ENCODE data around the gene TMEM94. TPM values are rescaled to one million over a fixed set of nuclear protein-coding genes. Genes with fewer than 3 reads are reported as not detected.
A peak's percentile ranks its signal among the peaks of the same experiment; 100 is the strongest.

The TMEM94 gene
- total and polyA plus RNA-seq, 3 donors from 2014 or later = 128 to 171 (median 151) TPM

DNA sequence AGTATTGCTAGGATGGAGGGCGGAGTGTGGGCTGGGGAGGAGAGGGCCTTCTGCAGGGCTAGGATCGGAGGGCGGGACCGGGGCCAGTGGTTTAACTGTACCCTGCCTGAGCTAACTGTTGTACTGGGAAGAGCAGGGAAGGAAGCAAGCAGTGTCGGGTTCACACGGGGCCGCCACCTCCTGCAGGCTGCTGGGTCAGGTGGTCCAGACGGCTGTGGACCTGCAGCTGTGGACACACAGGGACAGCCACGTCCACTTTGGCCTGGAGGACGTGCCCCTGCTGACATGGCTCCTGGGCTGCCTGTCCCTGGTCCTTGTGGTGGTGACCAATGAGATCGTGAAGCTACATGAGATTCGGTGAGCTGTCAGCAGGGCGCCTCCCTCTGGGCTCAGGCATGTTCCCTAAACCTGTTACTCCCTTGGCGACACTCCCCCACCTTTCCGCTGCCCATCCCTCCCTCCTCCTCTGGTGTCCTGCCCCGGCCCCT, 42.3 kb downstream of the TMEM94 start:
- Histone ChIP-seq H3K9me3 (no peaks in the 10 kb centered on the region), H3K4me3 (no peak overlapping the region), H3K27me3 (no peaks in the 10 kb centered on the region), H3K4me1 (peaks cover 36% of the 10 kb centered on the region), H3K36me3 (ENCODE audit: low read depth, missing control alignments) (no peaks in the 10 kb centered on the region), H3K27ac (peak overlapping the region in 1 of 2 donors; percentile 23)
- intact Hi-C loops (cut with DNase I; ENCODE audit: low total_unique reads) = no loop called here
- no peak for TF ChIP-seq POLR2A (IDR thresholded peaks at IDR 0.05)
- TF ChIP-seq, protein P1, sequence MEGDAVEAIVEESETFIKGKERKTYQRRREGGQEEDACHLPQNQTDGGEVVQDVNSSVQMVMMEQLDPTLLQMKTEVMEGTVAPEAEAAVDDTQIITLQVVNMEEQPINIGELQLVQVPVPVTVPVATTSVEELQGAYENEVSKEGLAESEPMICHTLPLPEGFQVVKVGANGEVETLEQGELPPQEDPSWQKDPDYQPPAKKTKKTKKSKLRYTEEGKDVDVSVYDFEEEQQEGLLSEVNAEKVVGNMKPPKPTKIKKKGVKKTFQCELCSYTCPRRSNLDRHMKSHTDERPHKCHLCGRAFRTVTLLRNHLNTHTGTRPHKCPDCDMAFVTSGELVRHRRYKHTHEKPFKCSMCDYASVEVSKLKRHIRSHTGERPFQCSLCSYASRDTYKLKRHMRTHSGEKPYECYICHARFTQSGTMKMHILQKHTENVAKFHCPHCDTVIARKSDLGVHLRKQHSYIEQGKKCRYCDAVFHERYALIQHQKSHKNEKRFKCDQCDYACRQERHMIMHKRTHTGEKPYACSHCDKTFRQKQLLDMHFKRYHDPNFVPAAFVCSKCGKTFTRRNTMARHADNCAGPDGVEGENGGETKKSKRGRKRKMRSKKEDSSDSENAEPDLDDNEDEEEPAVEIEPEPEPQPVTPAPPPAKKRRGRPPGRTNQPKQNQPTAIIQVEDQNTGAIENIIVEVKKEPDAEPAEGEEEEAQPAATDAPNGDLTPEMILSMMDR (IDR thresholded peaks at IDR 0.05) = no peak
- 35 to 49% methylated on average over 15 to 16 of the region's 16 CpGs for WGBS, 2 donors
- DNase-seq = peak; percentile 69

DNA sequence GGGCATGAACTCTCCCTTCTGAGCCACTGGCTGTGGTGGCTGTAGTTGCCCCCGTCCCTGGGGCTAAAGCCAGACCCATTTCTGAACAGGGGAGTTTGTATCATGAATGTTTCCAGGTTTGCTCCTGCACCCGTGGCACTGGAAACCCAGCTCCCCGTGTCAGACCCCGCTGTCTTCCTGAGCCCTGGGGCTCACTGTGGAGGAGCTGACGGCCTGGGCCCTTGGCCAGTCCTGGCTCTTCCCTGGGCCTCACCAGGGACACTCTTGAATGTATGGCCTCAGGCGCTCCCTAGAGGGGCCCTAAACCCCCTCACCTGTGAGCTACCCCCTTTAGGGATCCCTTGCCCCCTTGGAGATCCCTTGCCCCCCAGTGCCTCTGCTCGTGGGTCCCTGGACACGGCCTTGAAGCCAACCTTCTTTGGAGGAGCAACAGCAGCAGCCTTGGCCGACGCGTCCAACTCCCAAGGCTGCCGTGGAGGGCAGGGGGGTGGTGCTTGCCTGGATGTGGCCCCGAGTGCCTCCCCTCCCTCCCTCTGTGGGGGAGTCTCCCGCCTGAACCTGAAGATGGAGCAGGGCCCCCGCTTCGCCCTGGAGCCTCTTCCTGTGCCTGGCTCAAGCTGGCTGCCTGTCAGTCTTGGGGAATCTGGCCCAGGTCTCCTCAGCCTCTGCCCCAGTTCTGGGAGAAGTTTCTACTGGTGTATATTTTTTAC, 43.0 kb downstream of the TMEM94 start:
- DNase-seq = peak; percentile 83
- no peak overlapping the region for H3K4me3 ChIP-seq
- no peaks in the 10 kb centered on the region for H3K27me3 ChIP-seq
- 42 to 52% methylated on average over 14 to 16 of the region's 16 CpGs for WGBS, 2 donors
- TF ChIP-seq, protein P1 (IDR thresholded peaks at IDR 0.05) = no peak
- TF ChIP-seq POLR2A (IDR thresholded peaks at IDR 0.05) = no peak
- no peaks in the 10 kb centered on the region for H3K9me3 ChIP-seq
- no peaks in the 10 kb centered on the region for H3K36me3 ChIP-seq (ENCODE audit: low read depth, missing control alignments)
- H3K27ac ChIP-seq = peak overlapping the region; percentile 45 to 67
- intact Hi-C loops (cut with DNase I; ENCODE audit: low total_unique reads) = no loop called here
- H3K4me1 ChIP-seq = peaks cover 36% of the 10 kb centered on the region

DNA sequence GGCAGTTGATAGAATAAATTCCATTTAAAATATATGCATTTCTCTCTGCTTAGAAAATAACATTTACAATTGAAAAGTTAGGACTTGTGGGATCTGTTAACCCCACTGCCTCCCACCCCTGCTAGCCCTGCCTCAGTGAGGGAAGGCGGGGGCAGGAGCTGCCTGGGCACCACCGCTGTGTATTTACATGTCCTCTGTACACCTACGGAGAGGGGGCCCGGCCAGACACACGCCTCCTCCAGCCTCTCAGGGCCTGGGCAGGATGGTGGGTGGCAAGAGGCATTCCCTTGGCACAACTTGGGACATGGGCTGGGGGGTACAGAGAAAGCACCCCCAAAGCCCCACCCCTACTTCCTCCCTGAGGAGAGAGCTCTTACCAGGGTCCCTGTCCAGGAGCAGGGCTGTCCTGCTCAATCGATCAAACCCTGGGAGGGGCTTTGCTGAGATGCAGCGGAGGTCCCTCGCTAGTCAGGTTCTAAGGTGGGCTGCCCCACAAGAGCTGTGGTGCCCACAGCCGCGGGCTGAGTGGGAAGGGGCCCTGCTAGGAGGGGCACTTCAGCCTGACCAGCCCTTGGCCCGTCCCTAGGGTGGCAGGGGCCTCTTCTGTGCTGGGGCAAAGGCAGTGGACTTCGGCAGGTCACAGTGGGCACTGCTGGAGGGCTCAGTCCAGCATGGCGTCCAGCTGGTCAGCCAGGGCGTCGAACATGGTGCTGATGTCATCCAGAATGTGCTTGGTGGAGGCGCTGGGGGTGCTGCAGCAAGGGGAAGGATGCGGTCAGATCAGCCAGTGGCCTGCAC, 44.2 kb downstream of the TMEM94 start:
- Histone ChIP-seq H3K9me3 (no peaks in the 10 kb centered on the region), H3K27me3 (no peaks in the 10 kb centered on the region), H3K4me3 (no peak overlapping the region), H3K4me1 (peaks cover 36% of the 10 kb centered on the region), H3K27ac (peak overlapping the region; percentile 67 to 72), H3K36me3 (ENCODE audit: low read depth, missing control alignments) (no peaks in the 10 kb centered on the region)
- 82 to 89% methylated on average over 9 to 17 of the region's 17 CpGs for WGBS, 2 donors
- TF ChIP-seq, protein P1 (IDR thresholded peaks at IDR 0.05) = no peak
- no peak for DNase-seq
- intact Hi-C loops (cut with DNase I; ENCODE audit: low total_unique reads) = no loop called here

DNA sequence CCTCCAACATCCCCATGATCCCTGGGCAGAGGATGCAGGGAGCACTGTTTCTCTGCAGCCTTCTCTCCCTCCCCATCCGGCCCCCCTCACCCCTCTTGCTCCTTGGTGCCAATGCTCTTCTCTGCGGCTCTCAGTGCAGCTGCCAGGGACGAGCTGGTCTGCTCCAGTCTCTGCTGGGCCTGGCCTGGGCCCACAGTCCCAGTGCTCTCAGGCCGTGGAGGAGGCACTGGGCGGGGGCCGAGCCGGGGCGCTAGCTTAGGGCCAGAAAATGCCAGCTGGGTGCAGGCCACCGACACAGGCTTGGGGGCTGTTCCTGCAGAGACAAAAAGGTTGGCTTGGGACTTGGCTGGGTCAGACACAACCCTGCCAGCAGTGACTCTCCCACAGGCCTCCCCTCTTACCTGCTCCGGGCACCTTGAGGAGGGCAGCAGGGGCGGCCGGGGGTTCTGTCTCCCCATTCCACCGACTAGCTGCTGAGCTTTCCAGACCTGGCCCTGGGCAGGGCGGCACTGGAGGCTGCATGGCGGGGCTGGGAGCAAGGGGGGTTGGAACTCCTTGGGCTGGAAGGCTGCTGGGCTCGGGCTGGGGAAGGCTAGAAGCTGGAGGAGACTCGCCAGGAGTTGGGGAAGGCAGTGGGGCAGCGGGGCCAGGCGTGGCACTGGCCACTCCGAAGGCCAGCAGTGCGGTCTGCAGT, 45.1 kb downstream of the TMEM94 start:
- Histone ChIP-seq H3K27me3 (no peaks in the 10 kb centered on the region), H3K27ac (peak overlapping the region; percentile 59 to 72), H3K36me3 (ENCODE audit: low read depth, missing control alignments) (no peaks in the 10 kb centered on the region), H3K4me1 (peaks cover 36% of the 10 kb centered on the region), H3K4me3 (no peak overlapping the region), H3K9me3 (no peaks in the 10 kb centered on the region)
- WGBS, 2 donors = 49 to 55% methylated on average over 16 to 17 of the region's 21 CpGs
- intact Hi-C loops (cut with DNase I; ENCODE audit: low total_unique reads) = no loop called here
- DNase-seq = peak; percentile 81
- no peak for TF ChIP-seq POLR2A (IDR thresholded peaks at IDR 0.05)
- TF ChIP-seq, protein P1 (IDR thresholded peaks at IDR 0.05) = no peak

Measured in testis (tissue), 3 donors.